HS-27A (cell line): ENCODE data around the gene CKS1B.

Experiments
- DNase-seq: peaks from one replicate; pipeline ENCODE4 v3.0.0-alpha.2; 2012; ENCODE audit warnings: low read depth, missing footprints

The CKS1B gene

DNA sequence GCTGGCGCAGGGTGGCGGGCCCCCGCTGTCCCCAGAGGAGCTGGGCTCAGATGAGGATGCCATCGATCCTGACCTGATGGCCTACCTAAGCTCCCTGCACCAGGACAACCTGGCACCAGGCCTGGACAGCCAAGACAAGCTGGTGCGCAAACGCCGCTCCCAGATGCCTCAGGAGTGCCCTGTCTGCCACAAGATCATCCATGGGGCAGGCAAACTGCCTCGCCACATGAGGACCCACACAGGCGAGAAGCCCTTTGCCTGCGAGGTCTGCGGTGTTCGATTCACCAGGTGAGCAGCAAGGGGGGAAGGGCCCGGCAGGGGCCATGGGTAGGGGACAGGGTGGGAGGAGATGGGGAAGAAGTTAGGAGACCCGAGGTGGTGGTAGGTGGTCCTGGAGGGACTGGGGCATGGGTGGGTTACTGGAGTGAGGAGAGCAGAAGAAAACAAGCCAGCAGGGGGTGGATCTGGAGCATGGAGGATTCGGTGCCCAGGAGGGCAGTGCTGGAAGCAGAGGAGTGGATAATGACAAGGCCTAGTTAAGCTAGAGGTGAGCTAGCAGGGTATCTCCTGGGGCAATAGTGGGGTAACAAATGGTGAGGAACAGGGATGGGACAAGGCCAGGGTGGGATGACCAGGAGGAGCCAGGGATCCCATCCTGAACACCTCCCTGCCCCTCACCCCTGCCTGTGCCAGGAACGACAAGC, 41.2 kb downstream of the CKS1B start:
- no peak for DNase-seq

DNA sequence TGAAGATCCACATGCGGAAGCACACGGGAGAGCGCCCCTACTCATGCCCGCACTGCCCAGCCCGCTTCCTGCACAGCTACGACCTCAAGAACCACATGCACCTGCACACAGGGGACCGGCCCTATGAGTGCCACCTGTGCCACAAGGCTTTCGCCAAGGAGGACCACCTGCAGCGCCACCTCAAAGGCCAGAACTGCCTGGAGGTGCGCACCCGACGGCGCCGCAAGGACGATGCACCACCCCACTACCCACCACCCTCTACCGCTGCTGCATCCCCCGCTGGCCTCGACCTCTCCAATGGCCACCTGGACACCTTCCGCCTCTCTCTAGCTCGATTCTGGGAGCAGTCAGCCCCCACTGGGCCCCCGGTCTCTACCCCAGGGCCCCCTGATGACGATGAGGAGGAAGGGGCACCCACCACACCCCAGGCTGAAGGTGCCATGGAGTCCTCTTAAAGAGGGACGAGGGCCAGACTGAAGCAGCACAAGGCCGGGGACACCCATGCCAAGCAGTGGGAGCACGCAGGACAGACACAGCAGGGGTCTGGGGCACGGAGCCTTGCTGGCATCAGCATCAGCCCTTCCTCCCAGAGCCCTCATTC, 41.9 kb downstream of the CKS1B start:
- no peak for DNase-seq

- DNase-seq, result peak; percentile 66
Measured at GRCh38 chr1:155017041-155017945, 42.8 kb downstream of the CKS1B start.

DNA sequence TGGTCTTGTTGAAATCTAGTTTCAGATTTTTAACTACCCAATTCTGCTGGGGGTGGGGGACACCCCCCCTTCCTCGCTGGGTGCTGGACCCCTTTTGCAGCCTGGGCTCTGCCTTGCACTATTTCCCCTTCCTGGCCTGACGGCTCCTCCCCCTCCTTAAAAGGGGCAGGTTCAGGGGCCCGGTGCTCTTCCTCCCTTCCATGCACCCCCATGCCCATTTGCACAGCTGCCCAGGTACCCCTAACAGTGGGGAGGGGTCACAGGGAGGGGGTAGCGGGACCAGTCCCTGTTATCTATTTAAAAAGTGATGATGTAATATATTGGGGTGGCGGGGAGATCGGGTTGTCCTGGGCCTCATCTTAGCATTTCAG, 43.5 kb downstream of the CKS1B start:
- DNase-seq, result no peak

GRCh38 chr1:155018617-155019348, 44.3 kb downstream of the CKS1B start:
- DNase-seq, result no peak

DNA sequence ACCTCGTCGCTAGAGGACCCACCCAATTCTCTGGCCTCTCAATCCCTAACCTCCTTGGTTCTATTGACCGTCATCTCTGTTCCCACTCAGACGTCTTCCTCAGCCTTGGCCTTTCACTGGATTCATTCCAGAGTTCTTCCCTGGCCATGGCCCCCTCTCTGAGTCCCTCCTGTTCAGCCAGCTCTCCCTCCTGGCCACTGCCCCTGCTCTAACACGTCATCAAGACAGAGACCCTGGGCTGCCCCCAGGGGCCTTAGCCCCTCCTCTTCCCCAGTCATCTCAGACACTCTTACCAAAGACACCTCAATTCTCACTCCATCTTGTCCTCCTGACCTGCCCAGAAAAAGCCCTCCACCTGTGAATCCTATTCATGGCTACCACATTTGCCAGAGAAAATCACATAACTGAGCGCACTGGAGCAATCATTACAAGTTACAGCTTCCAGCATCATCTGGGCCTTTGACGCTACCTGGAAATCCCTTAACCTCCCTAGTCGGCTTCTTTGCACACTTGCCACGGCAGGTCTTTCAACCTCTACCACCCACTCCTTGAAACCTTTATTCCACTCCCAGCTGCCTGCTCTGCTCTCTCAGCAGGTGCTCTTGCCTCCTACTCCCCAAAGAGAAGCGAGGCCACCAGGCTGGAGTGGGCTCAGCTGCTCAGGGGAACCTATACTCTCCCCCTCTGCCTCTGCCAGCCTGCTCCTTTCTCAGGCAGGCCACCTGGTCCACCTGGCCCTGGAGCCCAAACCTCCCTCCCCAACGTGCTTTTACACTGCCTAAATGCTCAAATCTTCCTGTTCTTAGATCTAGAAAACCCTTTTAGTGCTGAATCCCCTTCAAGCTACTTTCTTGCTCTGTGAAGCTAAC, 45.1 kb downstream of the CKS1B start:
- DNase-seq, result no peak

DNA sequence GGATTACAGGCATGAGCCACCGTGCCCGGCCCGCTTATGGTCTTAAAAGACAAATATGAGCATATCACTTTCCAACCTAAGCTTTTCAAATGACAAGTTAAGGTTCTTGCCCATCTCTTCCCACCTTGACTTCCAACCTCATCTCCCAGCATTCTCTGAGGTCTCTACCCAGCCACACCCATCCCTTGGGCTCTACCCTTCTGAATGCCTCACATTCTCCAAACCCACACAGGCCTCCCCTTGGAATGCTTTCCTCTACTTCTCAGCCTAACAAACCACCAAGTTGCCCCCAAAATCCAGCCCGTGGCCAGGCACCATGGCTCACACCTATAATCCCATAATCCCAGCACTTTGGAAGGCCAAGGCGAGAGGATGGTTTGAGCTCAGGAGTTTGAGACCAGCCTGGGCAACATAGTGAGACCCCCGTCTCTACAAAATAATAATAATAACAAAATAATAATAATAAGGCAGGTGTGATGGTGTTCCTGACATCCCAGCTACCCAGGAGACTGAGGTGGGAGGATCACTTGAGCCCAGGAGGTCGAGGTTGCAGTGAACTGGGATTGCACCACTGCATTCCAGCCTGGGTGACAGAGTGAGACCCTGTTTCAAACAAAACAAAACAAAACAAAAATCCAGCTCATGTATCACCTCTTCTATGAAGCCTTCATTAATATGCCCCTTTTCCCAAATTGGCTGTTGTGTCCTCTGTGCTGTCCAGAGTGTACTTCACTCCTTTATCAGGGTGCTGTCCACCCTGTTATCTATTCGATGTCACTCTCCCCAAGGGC, 47.9 kb downstream of the CKS1B start:
- DNase-seq, result no peak

GRCh38 chr1:155022927-155023236, 48.4 kb downstream of the CKS1B start:
- DNase-seq, result no peak

DNA sequence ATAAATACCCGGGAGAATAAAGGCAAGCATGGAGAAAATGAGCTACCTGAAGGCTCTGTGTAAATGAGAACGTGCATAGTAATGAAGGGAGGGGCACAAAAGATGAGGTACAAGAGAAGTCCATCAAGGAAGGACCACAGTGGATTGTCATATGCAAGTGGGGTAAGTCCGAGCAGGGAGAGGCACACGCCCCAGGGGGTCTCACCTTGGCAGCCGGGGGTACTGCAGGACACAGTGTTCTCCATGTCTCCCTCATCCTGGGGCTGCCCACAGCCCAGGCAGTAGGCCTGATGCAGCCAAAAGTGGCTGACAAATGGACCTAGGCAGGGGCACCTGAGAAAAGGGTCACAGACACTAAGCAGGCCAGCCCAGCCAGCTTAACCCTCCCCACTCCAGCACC, 49.1 kb downstream of the CKS1B start:
- no peak for DNase-seq

GRCh38 chr1:155024315-155024714, 49.8 kb downstream of the CKS1B start:
- no peak for DNase-seq

DNA sequence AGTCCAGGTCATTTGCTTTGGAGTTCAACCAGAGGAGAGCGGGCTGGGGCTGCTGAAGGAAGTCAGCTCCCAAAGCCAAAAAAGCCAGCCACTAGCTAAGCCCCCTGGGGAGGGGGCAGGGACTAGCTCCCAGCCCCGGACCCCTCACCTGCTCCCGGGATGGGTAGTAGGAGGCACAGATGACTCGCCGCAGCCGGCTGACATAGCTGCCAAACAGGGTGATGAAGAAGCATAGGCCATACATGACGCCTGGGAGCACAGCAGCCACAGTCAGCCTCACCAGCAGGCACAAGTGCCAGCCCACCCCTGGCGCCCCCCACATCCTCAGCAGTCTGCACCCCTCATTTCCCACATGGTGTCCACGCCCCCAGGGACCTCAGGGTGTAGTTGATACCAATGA, 51.7 kb downstream of the CKS1B start:
- no peak for DNase-seq

GRCh38 chr1:155026588-155026987, 52.1 kb downstream of the CKS1B start:
- no peak for DNase-seq
